OCI-LY7 (cell line): ENCODE data around the gene MEIOB.

ENCODE experiments used
- CTCF ChIP-seq: fragments of 200-600 bp; sonication (generic); conservative IDR thresholded peaks from 2 replicates; pipeline ENCODE4 v1.5.1; 2014; ENCODE audit warnings: mild to moderate bottlenecking, antibody characterized with exemption, low read length, moderate library complexity, mixed read lengths
- EZH2phosphoT487 ChIP-seq: fragments of 200-600 bp; sonication (generic); IDR thresholded peaks from 2 replicates; pipeline ENCODE4 v1.6.1; 2018; ENCODE audit warnings: low read depth, borderline replicate concordance, mild to moderate bottlenecking, mixed run types, antibody characterized with exemption, low read length, moderate library complexity, mixed read lengths

DNA sequence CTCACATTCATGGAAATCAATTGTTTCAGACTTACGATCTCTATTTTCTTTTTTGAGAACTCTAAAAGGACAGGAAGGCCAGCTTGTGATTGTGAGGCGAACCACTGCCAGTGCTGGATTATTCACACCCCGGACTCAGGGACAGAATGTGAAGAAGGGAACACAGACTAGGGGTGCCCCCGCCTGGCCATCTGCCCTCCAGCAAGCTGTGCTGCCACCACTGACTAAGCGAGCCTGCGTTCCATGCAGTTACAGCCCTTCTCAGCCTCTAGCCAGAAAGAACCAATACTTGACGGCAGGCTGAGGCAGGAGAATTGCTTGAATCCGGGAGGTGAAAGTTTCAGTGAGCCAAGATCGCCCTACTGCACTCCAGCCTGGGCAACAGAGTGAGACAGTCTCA lies 48.1 kb downstream of the MEIOB start:
- TF ChIP-seq CTCF, result peak; percentile 73
- TF ChIP-seq EZH2phosphoT487, result no peak
